ENCODE results near the gene TGM5.

TGM5 gene

DNA sequence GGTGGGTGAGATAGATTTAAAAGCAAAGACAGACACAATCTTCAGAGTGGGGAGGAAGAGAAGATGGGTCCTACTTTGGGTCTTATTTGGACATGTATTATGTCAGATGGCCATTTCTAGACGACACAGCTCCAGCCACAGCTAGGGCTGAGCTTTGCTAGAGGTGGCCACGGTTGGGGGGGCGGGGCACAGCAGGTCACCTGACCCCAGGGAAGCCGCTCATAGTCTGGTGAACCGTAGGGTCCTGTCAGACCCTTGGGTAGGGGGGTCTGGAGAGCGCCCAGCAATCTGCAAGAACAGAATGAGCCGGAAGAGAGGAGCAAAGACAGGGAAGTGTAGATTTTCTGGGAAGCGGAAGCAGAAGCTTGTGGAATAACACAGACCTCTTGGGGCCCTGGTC is 52.6 kb downstream of the TGM5 start:
- DNase-seq (ENCODE audit: low spot score) = no peak
- TF ChIP-seq CTCF (IDR thresholded peaks at IDR 0.05; ENCODE audit: extremely low read depth, insufficient read depth, missing control alignments) = no peak
- in situ Hi-C loops (cut with MboI; ENCODE audit: low pct_unique_long_range_greater_than_20kb, low sequenced_read_pairs, unreplicated experiment) = no loop called here

- in situ Hi-C loops (cut with MboI; ENCODE audit: low pct_unique_long_range_greater_than_20kb, low sequenced_read_pairs, unreplicated experiment) = no loop called here
- TF ChIP-seq CTCF (IDR thresholded peaks at IDR 0.05; ENCODE audit: extremely low read depth, insufficient read depth, missing control alignments) = no peak
Observed at GRCh38 chr15:43213466-43213865, 53.3 kb downstream of the TGM5 start.

GRCh38 chr15:43212951-43213350 is 53.8 kb downstream of the TGM5 start:
- in situ Hi-C loops (cut with MboI; ENCODE audit: low pct_unique_long_range_greater_than_20kb, low sequenced_read_pairs, unreplicated experiment) = no loop called here
- DNase-seq (ENCODE audit: low spot score) = no peak
- no peak for TF ChIP-seq CTCF (IDR thresholded peaks at IDR 0.05; ENCODE audit: extremely low read depth, insufficient read depth, missing control alignments)

More at GRCh38 chr15:43213466-43213865, 53.3 kb downstream of the TGM5 start:
- DNase-seq (ENCODE audit: low spot score) = no peak

DNA sequence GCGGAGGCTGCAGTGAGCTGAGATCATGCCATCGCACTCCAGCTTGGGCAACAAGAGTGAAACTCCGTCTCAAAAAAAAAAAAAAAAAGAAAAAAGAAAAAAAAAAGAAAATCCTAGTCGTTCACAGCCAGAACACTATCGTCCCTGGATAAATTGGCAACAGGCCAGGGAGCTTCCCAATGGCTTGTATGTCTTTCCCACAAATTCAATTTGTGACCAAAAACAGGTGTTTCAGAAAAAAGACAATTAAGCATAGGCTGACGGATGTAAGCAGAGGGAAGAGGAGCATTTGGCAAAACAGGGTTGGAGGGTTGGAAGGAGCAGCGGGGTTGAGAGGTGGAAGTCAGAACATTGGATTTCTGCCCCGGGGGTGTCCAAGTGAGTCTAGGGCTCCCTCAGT is 54.4 kb downstream of the TGM5 start:
- no peak for TF ChIP-seq CTCF (IDR thresholded peaks at IDR 0.05; ENCODE audit: extremely low read depth, insufficient read depth, missing control alignments)
- DNase-seq (ENCODE audit: low spot score) = no peak
- in situ Hi-C loops (cut with MboI; ENCODE audit: low pct_unique_long_range_greater_than_20kb, low sequenced_read_pairs, unreplicated experiment) = no loop called here

GRCh38 chr15:43211224-43211735 is 55.4 kb downstream of the TGM5 start:
- no peak for DNase-seq (ENCODE audit: low spot score)
- in situ Hi-C loops (cut with MboI; ENCODE audit: low pct_unique_long_range_greater_than_20kb, low sequenced_read_pairs, unreplicated experiment) = no loop called here
- TF ChIP-seq CTCF (IDR thresholded peaks at IDR 0.05; ENCODE audit: extremely low read depth, insufficient read depth, missing control alignments) = no peak

DNA sequence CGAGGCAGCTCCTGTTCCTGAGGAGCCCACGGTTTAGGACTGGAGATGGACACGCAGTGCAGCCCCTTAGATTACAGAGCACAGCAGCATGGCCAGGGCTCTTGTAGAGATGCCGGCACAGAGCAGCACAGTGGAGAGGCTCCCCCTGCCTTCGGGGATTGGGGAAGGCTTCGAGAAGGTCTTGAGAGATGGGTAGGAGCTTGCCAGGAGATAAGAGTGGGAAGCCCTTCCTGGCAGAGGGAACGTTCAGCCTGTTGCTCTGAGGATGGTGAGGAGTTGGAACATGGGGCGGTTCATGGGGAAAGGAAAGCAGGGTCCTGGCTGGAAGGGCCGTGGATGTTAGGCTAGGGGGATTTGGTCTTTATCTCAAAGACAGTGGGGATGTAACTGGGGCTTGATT is 55.9 kb downstream of the TGM5 start:
- no peak for TF ChIP-seq CTCF (IDR thresholded peaks at IDR 0.05; ENCODE audit: extremely low read depth, insufficient read depth, missing control alignments)
- in situ Hi-C loops (cut with MboI; ENCODE audit: low pct_unique_long_range_greater_than_20kb, low sequenced_read_pairs, unreplicated experiment) = no loop called here
- no peak for DNase-seq (ENCODE audit: low spot score)
